ENCODE measurements around the gene ARVCF.

GRCh38 chr22:20052309-20053259 is 36.0 kb upstream of the ARVCF start:
- TF ChIP-seq TAF1 (IDR thresholded peaks at IDR 0.05; ENCODE audit: borderline replicate concordance, insufficient read depth, low read length) (no peak), POLR2AphosphoS5 (IDR thresholded peaks at IDR 0.05; ENCODE audit: low read depth, low read length) (no peak), REST (IDR thresholded peaks at IDR 0.05; ENCODE audit: insufficient read depth in 1 of 2, low read depth in 2 of 2, low read length in 2 of 2) (no peak), SIN3A (IDR thresholded peaks at IDR 0.05; ENCODE audit: borderline replicate concordance, insufficient read depth, low read length) (no peak), FOXP2 (optimal IDR thresholded peaks at IDR 0.05; ENCODE audit: borderline replicate concordance, extremely low read depth, extremely low read length, insufficient read depth) (no peak)

Measured in PFSK-1 (cell line).